Glutamatergic neuron (in vitro differentiated cells): ENCODE data around the gene HMGB4. TPM values are rescaled to one million over a fixed set of nuclear protein-coding genes. Genes with fewer than 3 reads are reported as not detected.

ENCODE experiments used
- DNase-seq: peaks from one replicate; pipeline ENCODE4 v3.0.0; 2022
- H3K27ac Mint-ChIP-seq: one replicate; pipeline ENCODE4 v1.8.0; 2020; ENCODE audit warnings: mild to moderate bottlenecking, mixed read lengths, inconsistent platforms; ENCODE audit not compliant: unreplicated experiment
- H3K27me3 Mint-ChIP-seq: one replicate; pipeline ENCODE4 v1.8.0; 2020; ENCODE audit warnings: mild to moderate bottlenecking, moderate library complexity, mixed read lengths, inconsistent platforms; ENCODE audit not compliant: unreplicated experiment
- H3K36me3 Mint-ChIP-seq: one replicate; pipeline ENCODE4 v1.8.0; 2020; ENCODE audit warnings: mild to moderate bottlenecking, mixed read lengths, inconsistent platforms; ENCODE audit not compliant: unreplicated experiment
- H3K4me1 Mint-ChIP-seq: one replicate; pipeline ENCODE4 v1.8.0; 2020; ENCODE audit warnings: mild to moderate bottlenecking, low read depth, mixed read lengths, inconsistent platforms; ENCODE audit not compliant: unreplicated experiment
- H3K4me3 Mint-ChIP-seq: one replicate; pipeline ENCODE4 v1.8.0; 2020; ENCODE audit warnings: mild to moderate bottlenecking, mixed read lengths, inconsistent platforms; ENCODE audit not compliant: unreplicated experiment
- H3K9me3 Mint-ChIP-seq: one replicate; pipeline ENCODE4 v1.8.0; 2020; ENCODE audit warnings: mild to moderate bottlenecking, moderate library complexity, mixed read lengths, inconsistent platforms; ENCODE audit not compliant: unreplicated experiment
- CTCF ChIP-seq: fragments of 200-600 bp; sonication (generic); IDR thresholded peaks from one replicate; pipeline ENCODE4 v1.5.0; 2021; ENCODE audit not compliant: partially characterized antibody, unreplicated experiment
- total RNA-seq: library from RNA; stranded (reverse); fragmentation: NEBNext Ultra II Directional; extraction: Animal tissue kit (Norgen Biotek cat#: 25700); gene quantifications from one replicate; pipeline ENCODE4 v1.2.1, GENCODE V29; 2021; ENCODE audit not compliant: unreplicated experiment

HMGB4 gene
- total RNA-seq, 1 donor from 2014 or later = not detected

DNA sequence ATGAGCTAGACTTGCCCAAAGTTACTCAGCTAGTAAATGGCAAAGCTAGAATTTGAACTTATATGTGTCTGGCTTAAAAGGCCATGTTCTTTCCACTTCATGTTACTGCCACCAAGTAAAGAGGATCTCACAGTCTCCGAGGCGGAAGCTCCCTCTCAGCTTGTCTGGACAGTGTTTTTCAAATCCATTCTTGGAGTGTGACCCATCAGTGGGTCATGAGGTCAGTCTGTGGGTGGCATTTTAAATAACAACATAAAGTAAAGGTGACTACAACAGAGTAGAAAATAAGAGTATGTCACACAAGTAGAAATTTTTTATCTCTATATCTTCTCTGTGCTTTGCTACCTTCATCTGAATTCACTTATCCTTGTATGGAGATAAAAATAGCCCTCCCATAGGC is 3.2 kb upstream of the HMGB4 start:
- TF ChIP-seq CTCF = no peak
- Mint-ChIP-seq H3K27ac (no peak overlapping the region), H3K4me3 (no peak overlapping the region), H3K27me3 (peaks cover 2% of the 10 kb centered on the region), H3K4me1 (no peaks in the 10 kb centered on the region), H3K36me3 (no peaks in the 10 kb centered on the region), H3K9me3 (no peaks in the 10 kb centered on the region)
- no peak for DNase-seq

DNA sequence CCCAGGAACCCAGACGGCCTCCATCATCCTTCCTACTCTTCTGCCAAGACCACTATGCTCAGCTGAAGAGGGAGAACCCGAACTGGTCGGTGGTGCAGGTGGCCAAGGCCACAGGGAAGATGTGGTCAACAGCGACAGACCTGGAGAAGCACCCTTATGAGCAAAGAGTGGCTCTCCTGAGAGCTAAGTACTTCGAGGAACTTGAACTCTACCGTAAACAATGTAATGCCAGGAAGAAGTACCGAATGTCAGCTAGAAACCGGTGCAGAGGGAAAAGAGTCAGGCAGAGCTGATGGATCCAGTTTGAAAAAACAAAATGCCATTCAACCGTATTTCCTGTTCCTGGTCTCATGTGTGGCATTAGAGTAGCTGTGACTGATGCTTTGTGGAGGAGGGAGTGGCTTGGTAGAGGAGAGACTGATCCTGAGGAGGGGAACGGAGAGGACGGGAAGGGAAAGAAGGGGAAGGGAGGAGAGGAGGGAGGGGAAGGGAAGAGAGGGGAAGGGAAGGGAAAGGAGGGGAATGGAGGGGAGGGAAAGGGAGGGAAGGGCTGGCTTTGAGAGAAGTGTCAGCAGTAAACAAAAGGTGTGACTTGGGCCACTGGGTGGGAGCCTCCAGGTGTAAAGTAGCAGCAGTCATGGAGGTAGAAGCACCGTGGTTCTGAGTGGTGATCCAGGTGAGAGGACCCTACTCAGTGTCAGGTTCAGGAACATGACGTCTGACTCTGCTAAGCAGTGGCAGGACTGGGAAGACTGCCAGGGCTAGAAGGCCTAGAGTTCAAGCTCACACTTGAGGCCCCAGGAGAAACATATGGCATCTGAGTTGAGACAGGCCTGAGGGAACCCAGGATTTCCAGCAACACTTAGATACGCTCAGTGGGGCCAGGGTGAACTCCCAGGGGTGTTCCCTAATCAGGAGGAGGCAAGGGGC is 846 bp downstream of the HMGB4 start:
- peaks cover 4% of the 10 kb centered on the region for H3K9me3 Mint-ChIP-seq
- H3K36me3 Mint-ChIP-seq = no peaks in the 10 kb centered on the region
- no peak overlapping the region for H3K27ac Mint-ChIP-seq
- no peaks in the 10 kb centered on the region for H3K4me1 Mint-ChIP-seq
- TF ChIP-seq CTCF = no peak
- no peak for DNase-seq
- no peak overlapping the region for H3K4me3 Mint-ChIP-seq
- no peaks in the 10 kb centered on the region for H3K27me3 Mint-ChIP-seq

- H3K27me3 Mint-ChIP-seq = no peaks in the 10 kb centered on the region
Measured at GRCh38 chr1:33866281-33866680, 2.4 kb downstream of the HMGB4 start.

GRCh38 chr1:33867684-33868083 is 3.8 kb downstream of the HMGB4 start:
- H3K4me3 Mint-ChIP-seq = no peak overlapping the region

More at GRCh38 chr1:33866281-33866680, 2.4 kb downstream of the HMGB4 start:
- H3K36me3 Mint-ChIP-seq = no peaks in the 10 kb centered on the region
- no peak overlapping the region for H3K27ac Mint-ChIP-seq
- no peak overlapping the region for H3K4me3 Mint-ChIP-seq
- no peak for DNase-seq
- no peaks in the 10 kb centered on the region for H3K4me1 Mint-ChIP-seq
- TF ChIP-seq CTCF = no peak
- H3K9me3 Mint-ChIP-seq = peaks cover 4% of the 10 kb centered on the region

More at GRCh38 chr1:33867684-33868083, 3.8 kb downstream of the HMGB4 start:
- DNase-seq = no peak
- Mint-ChIP-seq H3K36me3 (no peaks in the 10 kb centered on the region), H3K4me1 (no peaks in the 10 kb centered on the region), H3K27me3 (no peaks in the 10 kb centered on the region), H3K27ac (no peak overlapping the region), H3K9me3 (peaks cover 4% of the 10 kb centered on the region)
- TF ChIP-seq CTCF = no peak
